ENCODE data around the gene FST. TPM values are rescaled to one million over a fixed set of nuclear protein-coding genes. Genes with fewer than 3 reads are reported as not detected.

The FST gene
- total RNA-seq, 4 donors from 2014 or later = 2.1 to 15.7 (median 9.3) TPM

DNA sequence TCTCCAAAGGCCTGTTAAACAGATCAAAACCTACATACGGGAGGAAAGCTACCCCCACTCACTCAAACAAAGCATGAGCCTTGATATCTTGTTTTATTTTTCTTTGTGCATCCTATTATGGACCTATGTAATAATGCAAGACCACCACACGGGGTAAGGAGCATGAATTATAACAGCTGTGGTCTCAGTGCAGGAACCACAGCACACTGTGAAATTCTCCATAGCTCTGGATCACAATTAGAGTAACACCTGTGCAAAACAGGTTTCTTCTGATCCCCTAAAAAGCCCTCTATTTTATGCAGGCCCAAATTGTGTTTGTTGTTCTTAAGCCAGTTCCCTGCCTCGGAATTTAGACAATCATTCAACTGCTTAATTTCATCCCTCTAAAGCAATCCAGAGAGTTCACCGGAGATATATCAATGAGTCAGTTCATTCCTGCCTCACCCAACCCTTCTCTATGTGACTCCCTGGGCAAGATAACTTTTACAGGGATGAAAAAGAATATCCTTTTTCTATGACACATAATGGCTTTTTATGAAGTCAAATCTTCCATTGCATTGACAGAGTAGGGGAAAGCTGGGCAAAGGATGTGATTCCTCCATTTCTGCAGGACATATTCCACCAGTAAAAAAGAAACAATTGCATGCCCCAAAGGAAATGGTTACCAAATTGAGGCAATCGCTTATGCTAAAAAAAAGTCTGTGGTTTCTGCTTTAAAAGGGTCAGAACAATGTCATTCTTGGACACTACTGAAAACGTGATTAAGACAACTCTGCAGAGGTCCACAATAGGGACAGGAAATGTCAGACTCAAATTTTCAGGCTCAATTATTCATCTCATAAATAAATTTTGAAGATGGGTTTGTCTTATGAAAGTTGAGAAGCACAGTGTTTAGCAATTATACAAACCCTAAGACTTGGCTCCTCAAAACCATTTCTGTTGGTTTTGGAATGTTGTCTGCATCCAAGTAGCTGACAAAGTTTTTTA lies 41.6 kb upstream of the FST start:
- ATAC-seq (ENCODE audit: low FRiP score) (peak; percentile 86), DNase-seq (ENCODE audit: low spot score) (no peak)
- TF ChIP-seq, protein P1, sequence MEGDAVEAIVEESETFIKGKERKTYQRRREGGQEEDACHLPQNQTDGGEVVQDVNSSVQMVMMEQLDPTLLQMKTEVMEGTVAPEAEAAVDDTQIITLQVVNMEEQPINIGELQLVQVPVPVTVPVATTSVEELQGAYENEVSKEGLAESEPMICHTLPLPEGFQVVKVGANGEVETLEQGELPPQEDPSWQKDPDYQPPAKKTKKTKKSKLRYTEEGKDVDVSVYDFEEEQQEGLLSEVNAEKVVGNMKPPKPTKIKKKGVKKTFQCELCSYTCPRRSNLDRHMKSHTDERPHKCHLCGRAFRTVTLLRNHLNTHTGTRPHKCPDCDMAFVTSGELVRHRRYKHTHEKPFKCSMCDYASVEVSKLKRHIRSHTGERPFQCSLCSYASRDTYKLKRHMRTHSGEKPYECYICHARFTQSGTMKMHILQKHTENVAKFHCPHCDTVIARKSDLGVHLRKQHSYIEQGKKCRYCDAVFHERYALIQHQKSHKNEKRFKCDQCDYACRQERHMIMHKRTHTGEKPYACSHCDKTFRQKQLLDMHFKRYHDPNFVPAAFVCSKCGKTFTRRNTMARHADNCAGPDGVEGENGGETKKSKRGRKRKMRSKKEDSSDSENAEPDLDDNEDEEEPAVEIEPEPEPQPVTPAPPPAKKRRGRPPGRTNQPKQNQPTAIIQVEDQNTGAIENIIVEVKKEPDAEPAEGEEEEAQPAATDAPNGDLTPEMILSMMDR (IDR thresholded peaks at IDR 0.05) = no peak

DNA sequence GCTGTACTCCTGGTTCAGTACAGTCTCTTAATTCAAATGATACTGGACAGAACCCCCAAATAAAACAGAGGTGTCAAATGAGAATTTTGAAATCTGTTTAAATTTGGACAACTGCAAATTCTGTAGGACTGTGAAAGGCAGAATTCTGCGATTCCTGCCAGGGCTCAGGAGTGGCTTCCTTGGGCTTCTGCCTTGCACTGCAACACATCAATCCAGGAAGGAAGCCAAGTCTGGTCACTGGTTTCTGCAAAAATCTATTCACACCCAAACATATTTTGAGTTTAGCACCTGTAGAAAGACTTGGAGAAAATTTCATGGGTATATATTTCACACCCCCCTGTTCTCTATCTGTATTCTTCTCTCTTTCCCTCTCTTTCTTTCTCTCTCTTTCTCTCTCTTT lies 37.5 kb upstream of the FST start:
- DNase-seq (ENCODE audit: low spot score) (no peak), ATAC-seq (ENCODE audit: low FRiP score) (no peak)
- TF ChIP-seq, protein P1 (IDR thresholded peaks at IDR 0.05) = no peak

DNA sequence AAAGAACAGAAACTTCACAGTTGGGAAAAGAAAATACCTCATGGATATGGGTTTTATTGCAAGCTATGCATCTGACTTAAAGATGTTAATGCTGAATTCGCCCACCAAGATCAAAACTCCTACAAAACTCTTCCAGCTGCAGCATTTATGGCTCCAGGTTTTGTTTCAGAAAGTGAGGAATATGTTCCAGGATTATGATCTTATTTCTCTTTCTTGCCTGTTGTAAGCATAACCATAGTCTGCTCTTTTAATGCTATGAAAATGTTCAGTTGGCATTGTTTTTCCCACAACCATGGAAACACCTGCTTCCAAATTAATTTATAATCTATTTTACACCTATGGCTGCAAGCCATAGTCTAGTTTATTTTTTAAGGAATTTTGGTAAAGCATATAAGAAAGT lies 34.9 kb upstream of the FST start:
- no peak for ATAC-seq (ENCODE audit: low FRiP score)
- TF ChIP-seq, protein P1 (IDR thresholded peaks at IDR 0.05) = no peak
- DNase-seq (ENCODE audit: low spot score) = no peak

DNA sequence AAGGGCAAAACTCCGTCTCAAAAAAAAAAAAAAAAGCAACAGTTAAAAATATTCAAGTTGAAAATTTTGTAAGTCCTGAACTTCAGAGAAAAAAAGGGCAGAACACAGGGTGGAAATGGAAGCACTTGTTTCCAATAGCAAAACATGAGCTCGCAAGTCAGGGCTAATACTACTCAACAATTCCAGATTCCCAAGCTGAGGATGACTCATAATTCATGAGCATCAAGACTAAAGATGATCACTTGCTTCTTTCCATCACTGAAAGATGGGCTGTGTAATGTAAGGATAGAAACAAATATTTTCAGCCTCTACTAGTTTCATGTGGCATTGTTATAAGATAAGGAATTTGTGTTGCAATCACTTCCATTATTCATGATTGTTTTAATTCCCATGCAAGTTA lies 33.5 kb upstream of the FST start:
- TF ChIP-seq, protein P1 (IDR thresholded peaks at IDR 0.05) = no peak
- no peak for DNase-seq (ENCODE audit: low spot score)
- no peak for ATAC-seq (ENCODE audit: low FRiP score)

DNA sequence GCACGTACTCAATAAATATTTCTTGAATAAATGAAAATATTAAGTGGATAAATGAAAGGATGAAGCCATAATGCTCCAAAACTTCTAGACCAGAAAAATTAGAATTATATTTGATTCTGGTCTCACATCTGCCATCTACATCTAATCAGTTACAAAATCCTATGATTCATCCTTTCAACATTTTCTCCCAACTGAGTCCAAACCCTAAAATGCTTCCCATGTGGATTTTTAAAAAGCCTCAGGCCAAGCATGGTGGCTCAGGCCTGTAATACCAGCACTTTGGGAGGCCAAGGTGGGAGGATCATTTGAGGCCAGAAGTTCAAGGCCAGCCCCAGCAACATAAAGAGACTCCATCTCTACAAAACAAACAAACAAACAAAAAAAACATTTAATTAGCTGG lies 31.6 kb upstream of the FST start:
- DNase-seq (ENCODE audit: low spot score) (no peak), ATAC-seq (ENCODE audit: low FRiP score) (no peak)

DNA sequence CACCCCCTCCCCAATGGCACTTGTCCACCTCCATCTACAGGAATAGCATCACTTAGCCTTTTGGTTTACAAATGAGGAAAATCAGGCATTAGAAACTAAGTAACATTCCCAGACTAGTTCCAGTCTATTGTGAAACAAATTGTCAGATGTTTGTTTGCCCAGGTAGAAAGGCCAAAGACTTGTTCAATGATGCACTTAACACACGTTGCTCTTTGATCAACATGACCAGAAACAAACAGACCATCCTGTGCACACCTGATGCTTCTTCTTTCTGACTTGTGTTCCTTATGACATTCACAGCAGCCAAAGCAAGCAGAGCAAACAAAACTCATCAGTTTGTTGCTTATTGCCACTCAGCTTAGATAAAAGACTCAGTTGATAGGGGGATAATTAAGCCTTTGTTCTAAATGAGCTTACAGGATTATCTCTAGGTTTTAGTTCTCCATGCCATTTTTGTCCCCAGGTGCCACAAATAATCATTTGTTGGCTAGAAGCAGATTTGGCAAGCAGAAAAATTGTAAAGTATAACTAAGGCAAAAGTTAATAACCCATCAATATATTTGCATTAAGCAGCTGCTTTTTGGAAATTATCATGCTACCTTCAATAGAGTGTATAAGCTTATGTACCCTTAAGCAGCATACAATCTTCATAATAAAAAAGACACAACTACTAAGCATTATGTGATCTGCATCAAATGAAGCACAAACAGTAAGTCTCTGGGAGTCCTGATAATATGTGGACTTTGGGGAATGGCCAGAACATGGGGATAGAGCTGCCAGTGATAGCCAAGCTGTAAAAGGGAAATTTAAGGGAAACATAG lies 26.3 kb upstream of the FST start:
- TF ChIP-seq, protein P1 (IDR thresholded peaks at IDR 0.05) = no peak
- ATAC-seq (ENCODE audit: low FRiP score) (no peak), DNase-seq (ENCODE audit: low spot score) (no peak)

More for the DNA sequence above, 31.6 kb upstream of the FST start:
- TF ChIP-seq, protein P1 (IDR thresholded peaks at IDR 0.05) = no peak

Measured in omental fat pad (tissue), 4 donors.